Measurements from ENCODE around the gene GALR1. TPM values are rescaled to one million over a fixed set of nuclear protein-coding genes. Genes with fewer than 3 reads are reported as not detected.

GALR1 gene
- total RNA-seq, 4 donors from 2014 or later: 0.09 to 2.0 TPM; not detected in 2

- ATAC-seq (ENCODE audit: low FRiP score) (no peak), DNase-seq (ENCODE audit: low spot score) (no peak)
- TF ChIP-seq CTCF (IDR thresholded peaks at IDR 0.05): no peak
Measured at GRCh38 chr18:77316641-77317040, 67.0 kb downstream of the GALR1 start.

GRCh38 chr18:77320971-77321559 is 71.4 kb downstream of the GALR1 start:
- TF ChIP-seq CTCF (IDR thresholded peaks at IDR 0.05): no peak
- DNase-seq (ENCODE audit: low spot score) (no peak), ATAC-seq (ENCODE audit: low FRiP score) (no peak)

- no peak for TF ChIP-seq CTCF (IDR thresholded peaks at IDR 0.05)
- peak; percentile 71 for ATAC-seq (ENCODE audit: low FRiP score)
- DNase-seq (ENCODE audit: low spot score): no peak
Measured at GRCh38 chr18:77321823-77322805, 72.5 kb downstream of the GALR1 start.

- no peak for DNase-seq (ENCODE audit: low spot score)
- no peak for ATAC-seq (ENCODE audit: low FRiP score)
- TF ChIP-seq CTCF (IDR thresholded peaks at IDR 0.05): no peak
Measured at GRCh38 chr18:77323640-77324299, 74.1 kb downstream of the GALR1 start.

Other genes with a start within 250 kb of the GALR1 start
- gene MBP, start 117.1 kb upstream of the GALR1 start, total RNA-seq: 10 to 100 TPM; 27.4 to 50.9 (median 36.0) TPM